Lower leg skin (tissue), 4 donors: ENCODE data around the gene RNF141. TPM values are rescaled to one million over a fixed set of nuclear protein-coding genes. Genes with fewer than 3 reads are reported as not detected.

Experiments
- DNase-seq, 2 donors: peaks; one replicate each; pipeline ENCODE4 v3.0.0-alpha.2; 2019; ENCODE audit warnings: low spot score in 2 of 2
- H3K4me3 ChIP-seq: fragments of 200-600 bp; sonication (generic); 2 replicates; pipeline ENCODE4 v1.5.1; 2017; ENCODE audit warnings: mild to moderate bottlenecking, low read depth; ENCODE audit not compliant: poor library complexity, severe bottlenecking
- POLR2A ChIP-seq, 2 donors: fragments of 450-650 bp; IDR thresholded peaks; one replicate each; pipeline ENCODE4 v1.6.1; 2016 to 2017; ENCODE audit warnings: antibody characterized with exemption in 2 of 2, mild to moderate bottlenecking in 1 of 2, moderate library complexity in 1 of 2
- WGBS, 2 donors: methylation state at CpG; one replicate each; pipeline ENCODE4 v1.1.5; 2018; 5-methylcytosine and 5-hydroxymethylcytosine counted together
- intact Hi-C: fragments of 100-400 bp; cut with DNase I; formaldehyde crosslinking; loops from one replicate; pipeline ENCODE4 v1.15.0; 2023; ENCODE audit warnings: low total_unique reads
- total RNA-seq, 4 donors: library from RNA; depleted of rRNA; stranded (reverse); fragments of >200 nt; gene quantifications; one replicate each; pipeline ENCODE4 v1.1.0, GENCODE V29; 2016
- TF ChIP-seq, protein P1 (sequence below), 3 donors: fragments of 450-650 bp; IDR thresholded peaks; one replicate each; pipeline ENCODE4 v1.5.1; 2016; ENCODE audit warnings: antibody characterized with exemption in 3 of 3, mild to moderate bottlenecking in 3 of 3, moderate library complexity in 2 of 3

The RNF141 gene
- total RNA-seq, 4 donors from 2014 or later = 70.6 to 74.9 (median 74.2) TPM

DNA sequence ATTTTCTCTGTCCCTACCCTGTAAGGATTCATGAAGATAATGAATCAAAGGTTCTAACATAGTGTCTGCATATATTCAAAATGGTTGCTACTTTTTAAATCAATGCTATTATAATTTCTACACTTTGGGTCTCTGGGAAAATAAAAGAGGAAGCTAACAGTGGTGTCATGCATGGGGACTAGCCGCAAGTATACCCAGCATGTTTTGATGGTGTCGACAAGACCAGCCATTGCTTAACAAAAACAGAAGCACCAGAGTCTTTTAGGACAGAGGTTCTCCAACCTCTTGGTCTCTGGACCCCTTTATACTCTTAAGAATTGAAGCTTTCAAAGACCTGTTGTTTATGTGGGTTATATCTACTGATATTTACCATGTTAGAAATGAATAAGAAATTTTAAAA is 37.8 kb downstream of the RNF141 start:
- no peak for DNase-seq
- H3K4me3 ChIP-seq = no peak overlapping the region
- intact Hi-C loops = no loop called here
- TF ChIP-seq POLR2A (IDR thresholded peaks at IDR 0.05) = no peak
- TF ChIP-seq, protein P1, sequence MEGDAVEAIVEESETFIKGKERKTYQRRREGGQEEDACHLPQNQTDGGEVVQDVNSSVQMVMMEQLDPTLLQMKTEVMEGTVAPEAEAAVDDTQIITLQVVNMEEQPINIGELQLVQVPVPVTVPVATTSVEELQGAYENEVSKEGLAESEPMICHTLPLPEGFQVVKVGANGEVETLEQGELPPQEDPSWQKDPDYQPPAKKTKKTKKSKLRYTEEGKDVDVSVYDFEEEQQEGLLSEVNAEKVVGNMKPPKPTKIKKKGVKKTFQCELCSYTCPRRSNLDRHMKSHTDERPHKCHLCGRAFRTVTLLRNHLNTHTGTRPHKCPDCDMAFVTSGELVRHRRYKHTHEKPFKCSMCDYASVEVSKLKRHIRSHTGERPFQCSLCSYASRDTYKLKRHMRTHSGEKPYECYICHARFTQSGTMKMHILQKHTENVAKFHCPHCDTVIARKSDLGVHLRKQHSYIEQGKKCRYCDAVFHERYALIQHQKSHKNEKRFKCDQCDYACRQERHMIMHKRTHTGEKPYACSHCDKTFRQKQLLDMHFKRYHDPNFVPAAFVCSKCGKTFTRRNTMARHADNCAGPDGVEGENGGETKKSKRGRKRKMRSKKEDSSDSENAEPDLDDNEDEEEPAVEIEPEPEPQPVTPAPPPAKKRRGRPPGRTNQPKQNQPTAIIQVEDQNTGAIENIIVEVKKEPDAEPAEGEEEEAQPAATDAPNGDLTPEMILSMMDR (IDR thresholded peaks at IDR 0.05) = no peak
- WGBS, 2 donors = 86 to 87% methylated on average over 2 of the region's 2 CpGs

DNA sequence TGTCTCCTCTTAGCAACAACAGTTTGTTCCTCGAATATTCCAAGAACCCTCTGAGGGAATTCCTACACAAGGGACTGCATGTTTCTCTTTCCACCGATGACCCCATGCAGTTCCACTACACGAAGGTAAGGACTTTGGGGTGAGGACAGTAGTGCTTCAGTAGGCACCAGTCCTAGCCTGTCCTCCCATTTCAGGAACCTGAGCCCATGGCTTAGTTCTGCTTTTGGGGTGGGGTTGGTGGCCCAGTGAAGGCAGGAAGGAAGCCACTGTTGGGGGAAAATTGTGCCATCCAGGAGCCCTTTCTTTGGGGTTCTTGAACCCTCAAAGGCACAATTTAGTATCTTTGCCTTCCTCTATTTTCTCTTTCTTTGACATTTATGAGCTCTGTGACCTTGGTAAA is 38.2 kb downstream of the RNF141 start:
- intact Hi-C loops = no loop called here
- WGBS, 2 donors = 83 to 85% methylated on average over 3 of the region's 3 CpGs
- peak in 1 of 2 donors; percentile 74 for DNase-seq
- TF ChIP-seq, protein P1 (IDR thresholded peaks at IDR 0.05) = no peak
- TF ChIP-seq POLR2A (IDR thresholded peaks at IDR 0.05) = no peak
- H3K4me3 ChIP-seq = no peak overlapping the region

DNA sequence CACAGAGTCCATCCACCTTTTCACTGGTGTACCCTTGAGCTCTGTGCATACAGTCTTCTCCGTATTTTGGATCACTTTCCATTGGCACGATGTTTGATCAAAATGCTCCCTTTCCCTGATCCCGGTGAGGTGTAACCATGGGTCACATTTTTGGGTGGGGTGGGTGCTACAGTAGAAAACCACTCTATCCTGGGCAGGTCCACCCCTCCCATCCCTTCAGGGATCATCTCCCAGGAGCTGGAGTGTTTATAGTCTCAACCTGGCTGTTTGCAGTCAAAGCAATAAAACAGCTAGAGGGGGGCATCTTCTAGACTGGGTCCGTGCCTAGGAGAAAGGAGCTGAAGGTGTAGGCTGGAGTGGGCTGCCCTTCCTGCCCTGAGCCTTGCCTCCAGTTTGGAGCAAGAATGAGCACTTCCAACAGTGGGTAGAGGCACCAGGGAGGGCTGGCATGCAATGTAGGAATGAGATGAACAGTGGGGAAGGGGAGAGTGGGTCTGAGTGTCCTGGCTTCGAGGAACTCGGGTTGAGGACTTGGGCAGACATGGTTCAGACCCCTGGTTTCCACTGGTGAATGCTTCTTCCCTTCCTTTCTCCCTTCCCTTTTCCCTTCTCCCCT is 38.8 kb downstream of the RNF141 start:
- WGBS, 2 donors = 65 to 66% methylated on average over 6 of the region's 6 CpGs
- no peak overlapping the region for H3K4me3 ChIP-seq
- intact Hi-C loops = no loop called here
- no peak for TF ChIP-seq POLR2A (IDR thresholded peaks at IDR 0.05)
- DNase-seq = peak in 1 of 2 donors; percentile 63

DNA sequence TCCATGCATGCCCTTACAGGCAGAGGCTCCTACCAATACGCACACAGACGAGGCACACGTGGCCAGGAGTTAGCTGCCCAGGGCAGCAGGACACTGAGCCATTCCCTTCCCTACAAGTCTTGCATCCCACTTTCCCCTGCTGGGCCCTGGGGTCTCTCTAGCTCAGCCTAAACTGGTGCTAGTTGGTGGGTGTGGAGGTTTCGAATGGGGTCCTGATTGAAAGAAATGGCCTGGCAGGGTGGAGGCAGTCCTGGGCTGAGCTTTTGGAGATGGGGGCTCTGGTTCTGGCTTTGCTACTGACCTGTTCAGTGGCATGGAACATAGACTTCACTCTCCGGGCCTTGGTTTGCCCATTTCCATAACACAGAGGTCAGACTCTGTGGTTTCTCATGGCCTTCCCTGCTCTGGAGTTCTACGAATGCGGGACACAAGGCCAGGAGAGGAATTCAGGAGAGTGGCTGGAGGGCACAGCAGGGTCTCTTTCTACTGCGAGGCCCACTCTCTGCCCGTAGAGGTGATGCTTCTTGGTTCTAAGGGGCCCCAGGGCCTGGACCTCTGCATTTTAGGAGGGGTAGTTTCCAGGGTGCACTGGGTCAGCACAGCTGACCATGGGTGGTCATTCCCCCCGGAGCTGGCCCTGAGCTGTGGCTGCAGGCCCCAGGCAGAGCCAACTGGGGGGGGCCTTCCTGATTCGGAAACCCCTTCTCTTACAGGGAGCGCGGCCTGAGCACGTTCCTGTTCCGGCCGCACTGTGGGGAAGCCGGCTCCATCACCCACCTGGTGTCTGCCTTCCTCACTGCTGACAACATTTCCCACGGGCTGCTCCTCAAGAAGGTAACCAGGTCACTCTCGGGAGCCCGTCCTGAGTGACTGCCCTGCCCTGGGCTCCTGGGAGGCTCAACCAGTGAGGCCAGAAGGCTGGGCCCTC is 40.0 kb downstream of the RNF141 start:
- TF ChIP-seq POLR2A (IDR thresholded peaks at IDR 0.05) = no peak
- TF ChIP-seq, protein P1 (IDR thresholded peaks at IDR 0.05) = no peak
- intact Hi-C loops = no loop called here

DNA sequence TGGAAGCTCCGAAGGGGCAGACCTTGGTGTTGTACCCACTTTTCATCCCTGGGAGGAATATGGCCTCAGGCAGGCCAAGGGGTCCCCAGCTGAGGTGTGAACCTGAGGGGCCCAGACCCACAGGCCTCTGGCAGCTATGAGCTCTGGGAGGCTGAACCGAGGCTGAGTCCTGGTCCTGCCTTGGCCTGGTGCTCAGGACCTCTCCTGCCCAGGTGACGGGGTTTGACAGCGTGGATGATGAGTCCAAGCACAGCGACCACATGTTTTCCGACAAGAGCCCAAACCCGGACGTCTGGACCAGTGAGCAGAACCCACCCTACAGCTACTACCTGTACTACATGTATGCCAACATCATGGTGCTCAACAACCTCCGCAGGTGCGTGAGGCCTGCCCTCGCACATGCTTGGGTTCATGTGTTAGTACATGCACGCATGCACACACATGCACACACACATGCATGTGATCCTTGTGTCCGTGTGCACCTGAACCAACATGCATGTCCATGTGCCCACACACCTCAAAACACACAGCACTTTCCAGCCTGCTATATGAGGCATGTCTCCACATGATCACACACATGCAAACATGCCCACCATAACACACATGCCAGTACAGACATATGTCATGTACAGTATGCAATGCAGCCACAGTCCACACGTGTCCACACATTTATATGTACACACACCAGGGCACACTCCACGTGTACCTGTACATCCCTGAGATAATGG is 40.9 kb downstream of the RNF141 start:
- no peak overlapping the region for H3K4me3 ChIP-seq
- WGBS, 2 donors = 83 to 87% methylated on average over 15 of the region's 15 CpGs

More for the DNA sequence above, 40.0 kb downstream of the RNF141 start:
- DNase-seq = peak in 1 of 2 donors; percentile 86
- WGBS, 2 donors = 79 to 92% methylated on average over 20 of the region's 20 CpGs
- H3K4me3 ChIP-seq = no peak overlapping the region

More for the DNA sequence above, 40.9 kb downstream of the RNF141 start:
- intact Hi-C loops = no loop called here
- DNase-seq = peak in 1 of 2 donors; percentile 83
- no peak for TF ChIP-seq POLR2A (IDR thresholded peaks at IDR 0.05)
- TF ChIP-seq, protein P1 (IDR thresholded peaks at IDR 0.05) = no peak
